Measurements from ENCODE around the gene LTBP1.

LTBP1 gene

DNA sequence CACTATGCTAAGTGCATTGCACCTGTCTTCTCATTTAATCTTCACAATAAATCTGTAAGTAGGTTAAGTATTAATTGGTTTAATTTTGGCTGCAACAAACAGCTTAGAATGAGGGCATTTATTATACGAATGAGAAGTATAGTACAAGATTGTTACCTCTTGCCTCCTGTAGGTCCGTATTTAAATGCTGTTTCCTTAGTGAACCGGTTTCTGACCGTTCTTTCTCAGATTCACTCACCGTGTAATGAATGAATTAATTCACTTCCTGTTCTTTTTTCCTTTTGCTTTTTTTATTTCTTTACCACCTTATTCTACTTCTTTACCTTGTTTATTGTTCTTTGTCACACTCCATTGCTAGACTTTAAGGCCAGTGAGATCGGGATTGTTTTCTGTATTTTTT, 375.9 kb downstream of the LTBP1 start:
- H3K4me3 ChIP-seq (ENCODE audit: low read depth, low read length): no peak overlapping the region
- H3K4me1 ChIP-seq (ENCODE audit: control insufficient read depth, insufficient read depth, low read length): no peaks in the 10 kb centered on the region
- H3K9ac ChIP-seq (ENCODE audit: low read depth, low read length): no peak overlapping the region
- H3K9me3 ChIP-seq (ENCODE audit: control insufficient read depth, insufficient read depth, low read length): no peaks in the 10 kb centered on the region
- no peaks in the 10 kb centered on the region for H3K27me3 ChIP-seq (ENCODE audit: control insufficient read depth, insufficient read depth, low read length)
- H3K36me3 ChIP-seq (ENCODE audit: control insufficient read depth, insufficient read depth, low read length): no peaks in the 10 kb centered on the region

- H3K27me3 ChIP-seq (ENCODE audit: control insufficient read depth, insufficient read depth, low read length): no peaks in the 10 kb centered on the region
- H3K9ac ChIP-seq (ENCODE audit: low read depth, low read length): no peak overlapping the region
- no peak overlapping the region for H3K4me3 ChIP-seq (ENCODE audit: low read depth, low read length)
- H3K9me3 ChIP-seq (ENCODE audit: control insufficient read depth, insufficient read depth, low read length): no peaks in the 10 kb centered on the region
- no peaks in the 10 kb centered on the region for H3K4me1 ChIP-seq (ENCODE audit: control insufficient read depth, insufficient read depth, low read length)
- H3K36me3 ChIP-seq (ENCODE audit: control insufficient read depth, insufficient read depth, low read length): no peaks in the 10 kb centered on the region
These were observed 377.2 kb downstream of the LTBP1 start for GRCh38 chr2:33323957-33324356.

- no peaks in the 10 kb centered on the region for H3K27me3 ChIP-seq (ENCODE audit: control insufficient read depth, insufficient read depth, low read length)
- no peaks in the 10 kb centered on the region for H3K9me3 ChIP-seq (ENCODE audit: control insufficient read depth, insufficient read depth, low read length)
- no peak overlapping the region for H3K4me3 ChIP-seq (ENCODE audit: low read depth, low read length)
- no peaks in the 10 kb centered on the region for H3K36me3 ChIP-seq (ENCODE audit: control insufficient read depth, insufficient read depth, low read length)
- no peaks in the 10 kb centered on the region for H3K4me1 ChIP-seq (ENCODE audit: control insufficient read depth, insufficient read depth, low read length)
- no peak overlapping the region for H3K9ac ChIP-seq (ENCODE audit: low read depth, low read length)
These were observed 379.3 kb downstream of the LTBP1 start for GRCh38 chr2:33326100-33326499.

GRCh38 chr2:33333433-33333832, 386.7 kb downstream of the LTBP1 start:
- Histone ChIP-seq H3K4me3 (ENCODE audit: low read depth, low read length) (no peak overlapping the region), H3K4me1 (ENCODE audit: control insufficient read depth, insufficient read depth, low read length) (no peaks in the 10 kb centered on the region), H3K27me3 (ENCODE audit: control insufficient read depth, insufficient read depth, low read length) (no peaks in the 10 kb centered on the region), H3K9me3 (ENCODE audit: control insufficient read depth, insufficient read depth, low read length) (no peaks in the 10 kb centered on the region), H3K9ac (ENCODE audit: low read depth, low read length) (no peak overlapping the region), H3K36me3 (ENCODE audit: control insufficient read depth, insufficient read depth, low read length) (no peaks in the 10 kb centered on the region)

DNA sequence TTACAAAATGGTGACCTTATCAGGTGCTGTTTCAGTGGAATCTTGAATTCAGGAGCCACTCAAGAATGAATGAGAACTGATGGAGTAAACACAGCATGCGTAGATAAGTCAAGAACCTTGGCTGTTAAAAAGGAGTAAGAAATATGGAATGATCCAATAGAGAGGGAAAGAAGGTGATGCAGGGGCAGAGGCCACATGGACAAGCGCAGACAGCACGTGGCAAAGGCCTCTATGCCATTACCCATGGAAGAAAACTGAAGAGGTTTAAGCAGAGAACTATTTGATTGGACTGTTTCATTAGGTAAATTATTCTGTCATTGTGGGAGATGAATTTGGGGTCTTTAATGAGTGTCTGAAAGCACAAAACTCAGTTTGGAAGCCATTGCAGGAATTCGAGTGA, 387.3 kb downstream of the LTBP1 start:
- H3K9ac ChIP-seq (ENCODE audit: low read depth, low read length): no peak overlapping the region
- H3K4me1 ChIP-seq (ENCODE audit: control insufficient read depth, insufficient read depth, low read length): no peaks in the 10 kb centered on the region
- H3K27me3 ChIP-seq (ENCODE audit: control insufficient read depth, insufficient read depth, low read length): no peaks in the 10 kb centered on the region
- H3K4me3 ChIP-seq (ENCODE audit: low read depth, low read length): no peak overlapping the region
- H3K9me3 ChIP-seq (ENCODE audit: control insufficient read depth, insufficient read depth, low read length): no peaks in the 10 kb centered on the region
- H3K36me3 ChIP-seq (ENCODE audit: control insufficient read depth, insufficient read depth, low read length): no peaks in the 10 kb centered on the region

DNA sequence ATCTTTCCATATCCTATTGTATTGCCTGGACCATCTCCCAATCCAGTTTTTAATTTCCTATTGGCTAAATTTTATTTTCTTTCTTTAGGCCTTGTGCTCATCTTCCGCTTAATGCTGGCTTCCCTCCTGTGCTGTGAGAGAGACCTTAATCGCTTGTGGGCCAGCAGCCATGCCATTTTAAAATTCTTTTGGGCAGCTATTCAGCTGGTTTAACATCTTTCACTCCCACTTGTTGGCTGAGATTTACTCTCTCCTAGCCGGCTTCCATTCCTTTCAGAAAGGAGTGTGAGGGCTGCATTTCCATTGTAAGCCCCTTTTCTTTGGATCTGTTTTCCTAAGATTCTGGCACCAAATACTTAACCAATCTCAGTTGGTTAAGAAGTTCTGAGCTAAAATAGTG, 388.8 kb downstream of the LTBP1 start:
- Histone ChIP-seq H3K9me3 (ENCODE audit: control insufficient read depth, insufficient read depth, low read length) (no peaks in the 10 kb centered on the region), H3K36me3 (ENCODE audit: control insufficient read depth, insufficient read depth, low read length) (no peaks in the 10 kb centered on the region), H3K4me3 (ENCODE audit: low read depth, low read length) (no peak overlapping the region), H3K4me1 (ENCODE audit: control insufficient read depth, insufficient read depth, low read length) (no peaks in the 10 kb centered on the region), H3K27me3 (ENCODE audit: control insufficient read depth, insufficient read depth, low read length) (no peaks in the 10 kb centered on the region), H3K9ac (ENCODE audit: low read depth, low read length) (no peak overlapping the region)

- Histone ChIP-seq H3K9ac (ENCODE audit: low read depth, low read length) (no peak overlapping the region), H3K4me1 (ENCODE audit: control insufficient read depth, insufficient read depth, low read length) (no peaks in the 10 kb centered on the region), H3K4me3 (ENCODE audit: low read depth, low read length) (no peak overlapping the region), H3K36me3 (ENCODE audit: control insufficient read depth, insufficient read depth, low read length) (no peaks in the 10 kb centered on the region), H3K27me3 (ENCODE audit: control insufficient read depth, insufficient read depth, low read length) (no peaks in the 10 kb centered on the region), H3K9me3 (ENCODE audit: control insufficient read depth, insufficient read depth, low read length) (no peaks in the 10 kb centered on the region)
These were observed 389.4 kb downstream of the LTBP1 start for GRCh38 chr2:33336036-33336625.

DNA sequence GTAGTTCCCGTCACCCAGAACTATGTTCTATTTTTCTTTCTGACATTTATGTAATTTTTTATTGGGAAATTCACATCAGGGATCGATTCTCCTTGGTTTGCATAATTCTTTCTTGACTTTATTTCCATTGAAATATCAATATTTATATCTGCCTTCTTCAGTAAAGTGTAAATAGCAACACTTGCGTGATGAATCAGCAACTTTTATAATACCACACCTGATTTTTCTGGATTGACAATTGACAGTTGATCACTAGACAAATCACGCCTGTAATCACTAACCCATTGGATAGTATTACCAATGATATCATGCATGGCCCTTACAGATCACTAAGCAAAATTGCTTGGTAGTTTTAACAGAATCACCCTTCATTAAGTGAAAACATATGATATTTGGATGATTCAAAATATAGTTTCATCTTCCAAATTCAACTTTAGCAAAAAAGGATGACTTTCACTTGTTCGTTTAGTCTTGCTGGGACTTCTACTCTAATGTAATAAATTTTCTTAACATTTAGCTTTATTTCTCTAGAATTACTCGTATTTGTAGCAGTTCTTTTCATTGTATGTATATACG, 390.7 kb downstream of the LTBP1 start:
- Histone ChIP-seq H3K9me3 (ENCODE audit: control insufficient read depth, insufficient read depth, low read length) (no peaks in the 10 kb centered on the region), H3K4me3 (ENCODE audit: low read depth, low read length) (no peak overlapping the region), H3K9ac (ENCODE audit: low read depth, low read length) (no peak overlapping the region), H3K36me3 (ENCODE audit: control insufficient read depth, insufficient read depth, low read length) (no peaks in the 10 kb centered on the region), H3K4me1 (ENCODE audit: control insufficient read depth, insufficient read depth, low read length) (no peaks in the 10 kb centered on the region), H3K27me3 (ENCODE audit: control insufficient read depth, insufficient read depth, low read length) (no peaks in the 10 kb centered on the region)

DNA sequence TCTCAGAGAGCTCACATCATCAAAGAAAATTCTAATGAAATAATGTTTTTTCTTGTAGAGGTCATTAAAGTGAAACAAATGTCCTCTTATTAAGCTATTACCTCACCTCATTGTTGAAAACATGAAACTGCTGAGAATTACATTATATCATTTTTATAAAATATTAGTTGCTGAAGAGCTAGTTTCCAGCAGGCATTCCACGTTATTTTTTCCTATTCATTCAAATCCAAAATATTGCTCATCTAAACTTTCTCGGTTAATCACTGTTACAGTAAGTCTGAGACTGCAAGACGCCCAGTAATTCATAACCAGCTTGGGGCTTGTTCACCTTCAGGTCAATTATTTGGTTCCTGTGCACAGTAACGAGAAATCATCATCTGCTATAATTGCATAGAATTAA, 391.2 kb downstream of the LTBP1 start:
- H3K4me1 ChIP-seq (ENCODE audit: control insufficient read depth, insufficient read depth, low read length): no peaks in the 10 kb centered on the region
- H3K9me3 ChIP-seq (ENCODE audit: control insufficient read depth, insufficient read depth, low read length): no peaks in the 10 kb centered on the region
- no peak overlapping the region for H3K9ac ChIP-seq (ENCODE audit: low read depth, low read length)
- H3K4me3 ChIP-seq (ENCODE audit: low read depth, low read length): no peak overlapping the region
- no peaks in the 10 kb centered on the region for H3K27me3 ChIP-seq (ENCODE audit: control insufficient read depth, insufficient read depth, low read length)
- H3K36me3 ChIP-seq (ENCODE audit: control insufficient read depth, insufficient read depth, low read length): no peaks in the 10 kb centered on the region

- Histone ChIP-seq H3K9ac (ENCODE audit: low read depth, low read length) (no peak overlapping the region), H3K4me3 (ENCODE audit: low read depth, low read length) (no peak overlapping the region), H3K9me3 (ENCODE audit: control insufficient read depth, insufficient read depth, low read length) (no peaks in the 10 kb centered on the region), H3K27me3 (ENCODE audit: control insufficient read depth, insufficient read depth, low read length) (no peaks in the 10 kb centered on the region), H3K36me3 (ENCODE audit: control insufficient read depth, insufficient read depth, low read length) (no peaks in the 10 kb centered on the region), H3K4me1 (ENCODE audit: control insufficient read depth, insufficient read depth, low read length) (no peaks in the 10 kb centered on the region)
These were observed 392.5 kb downstream of the LTBP1 start for GRCh38 chr2:33339269-33339668.

GRCh38 chr2:33340280-33340679, 393.5 kb downstream of the LTBP1 start:
- H3K36me3 ChIP-seq (ENCODE audit: control insufficient read depth, insufficient read depth, low read length): no peaks in the 10 kb centered on the region

DNA sequence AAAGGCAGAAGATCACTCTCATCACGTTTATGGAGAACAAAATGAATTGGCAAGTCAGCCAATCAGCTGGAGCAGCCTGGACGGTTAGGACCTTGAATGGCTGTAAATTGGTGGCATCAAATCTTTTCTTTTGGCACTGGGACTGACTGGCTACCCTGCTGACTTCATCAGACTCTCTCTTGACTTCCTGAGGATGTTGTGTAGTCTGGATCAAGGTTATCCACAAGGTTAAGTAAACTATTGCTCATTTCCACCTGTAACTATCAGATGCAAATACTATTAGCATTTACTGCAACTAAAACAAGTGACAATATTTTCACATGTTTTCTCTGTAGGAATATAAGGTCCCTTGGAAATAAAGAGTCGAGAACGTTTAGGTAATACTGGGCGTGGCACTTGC, 395.4 kb downstream of the LTBP1 start:
- Histone ChIP-seq H3K36me3 (ENCODE audit: control insufficient read depth, insufficient read depth, low read length) (no peaks in the 10 kb centered on the region), H3K9ac (ENCODE audit: low read depth, low read length) (no peak overlapping the region), H3K9me3 (ENCODE audit: control insufficient read depth, insufficient read depth, low read length) (no peaks in the 10 kb centered on the region), H3K4me1 (ENCODE audit: control insufficient read depth, insufficient read depth, low read length) (no peaks in the 10 kb centered on the region), H3K4me3 (ENCODE audit: low read depth, low read length) (no peak overlapping the region), H3K27me3 (ENCODE audit: control insufficient read depth, insufficient read depth, low read length) (no peaks in the 10 kb centered on the region)

More at GRCh38 chr2:33340280-33340679, 393.5 kb downstream of the LTBP1 start:
- Histone ChIP-seq H3K4me3 (ENCODE audit: low read depth, low read length) (no peak overlapping the region), H3K4me1 (ENCODE audit: control insufficient read depth, insufficient read depth, low read length) (no peaks in the 10 kb centered on the region), H3K9ac (ENCODE audit: low read depth, low read length) (no peak overlapping the region), H3K27me3 (ENCODE audit: control insufficient read depth, insufficient read depth, low read length) (no peaks in the 10 kb centered on the region), H3K9me3 (ENCODE audit: control insufficient read depth, insufficient read depth, low read length) (no peaks in the 10 kb centered on the region)

All from iPS-15b (cell line).